DMS114 treated with DMSO at 0.1 percent for 48 hours (cell line): ENCODE results near the gene EHD4.

ENCODE experiments used
- DNase-seq: peaks from one replicate; lab custom pipeline; 2025; ENCODE audit not compliant: unreplicated experiment; lab: John Stamatoyannopoulos, UW

Gene EHD4

GRCh38 chr15:41981371-41982132, 9.2 kb upstream of the EHD4 start:
- no peak for DNase-seq

GRCh38 chr15:41980654-41981323, 8.4 kb upstream of the EHD4 start:
- DNase-seq: no peak

GRCh38 chr15:41979493-41980266, 7.3 kb upstream of the EHD4 start:
- no peak for DNase-seq

GRCh38 chr15:41978534-41978933, 6.2 kb upstream of the EHD4 start:
- no peak for DNase-seq

GRCh38 chr15:41977757-41978383, 5.5 kb upstream of the EHD4 start:
- no peak for DNase-seq

- no peak for DNase-seq
Observed at GRCh38 chr15:41975669-41976068, 3.3 kb upstream of the EHD4 start.

- DNase-seq: no peak
Observed at GRCh38 chr15:41974041-41974440, 1.7 kb upstream of the EHD4 start.

- DNase-seq: no peak
Observed at GRCh38 chr15:41971895-41972252, 483 bp downstream of the EHD4 start.

GRCh38 chr15:41971089-41971894, 1.1 kb downstream of the EHD4 start:
- peak; percentile 32 for DNase-seq

- DNase-seq: no peak
Observed at GRCh38 chr15:41970456-41970855, 1.9 kb downstream of the EHD4 start.

- no peak for DNase-seq
Observed at GRCh38 chr15:41969851-41970431, 2.4 kb downstream of the EHD4 start.

- no peak for DNase-seq
Observed at GRCh38 chr15:41968701-41969100, 3.7 kb downstream of the EHD4 start.

GRCh38 chr15:41967506-41968206, 4.7 kb downstream of the EHD4 start:
- DNase-seq: no peak

GRCh38 chr15:41966920-41967465, 5.4 kb downstream of the EHD4 start:
- DNase-seq: no peak

- DNase-seq: no peak
Observed at GRCh38 chr15:41966414-41966812, 5.9 kb downstream of the EHD4 start.

- DNase-seq: no peak
Observed at GRCh38 chr15:41965441-41966413, 6.6 kb downstream of the EHD4 start.

- DNase-seq: no peak
Observed at GRCh38 chr15:41961595-41962202, 10.7 kb downstream of the EHD4 start.

- DNase-seq: no peak
Observed at GRCh38 chr15:41961001-41961518, 11.3 kb downstream of the EHD4 start.
